HG03135 (cell line): ENCODE data around the gene IL15RA.

ENCODE experiments used
- ATAC-seq: cut with Tn5 transposase; IDR thresholded peaks from one replicate; pipeline ENCODE4 v1.9.1; 2021; ENCODE audit warnings: mild to moderate bottlenecking, moderate library complexity; ENCODE audit not compliant: unreplicated experiment

IL15RA gene

GRCh38 chr10:5977471-5978229, at the start of gene IL15RA:
Gene IL15RA, minus strand, starts transcription at chr10:5977543. Its CDS starts 51 bp downstream, at chr10:5977492.
- ATAC-seq = peak; percentile 61

GRCh38 chr10:6025683-6026255, 48.4 kb upstream of the IL15RA start:
- no peak for ATAC-seq

- no peak for ATAC-seq
These were observed 47.0 kb upstream of the IL15RA start for GRCh38 chr10:6024334-6024682.

- ATAC-seq = no peak
These were observed 46.5 kb upstream of the IL15RA start for GRCh38 chr10:6023661-6024333.

GRCh38 chr10:6022660-6023059, 45.3 kb upstream of the IL15RA start:
- no peak for ATAC-seq

- no peak for ATAC-seq
These were observed 43.5 kb upstream of the IL15RA start for GRCh38 chr10:6020826-6021225.

GRCh38 chr10:6019796-6020195, 42.5 kb upstream of the IL15RA start:
- ATAC-seq = no peak

GRCh38 chr10:6019010-6019782, 41.9 kb upstream of the IL15RA start:
- ATAC-seq = no peak

GRCh38 chr10:6018422-6018821, 41.1 kb upstream of the IL15RA start:
- ATAC-seq = no peak

- ATAC-seq = no peak
These were observed 40.5 kb upstream of the IL15RA start for GRCh38 chr10:6017781-6018354.

- ATAC-seq = no peak
These were observed 37.0 kb upstream of the IL15RA start for GRCh38 chr10:6014241-6014761.

- ATAC-seq = no peak
These were observed 36.3 kb upstream of the IL15RA start for GRCh38 chr10:6013413-6014192.

GRCh38 chr10:6012121-6012905, 35.0 kb upstream of the IL15RA start:
- no peak for ATAC-seq

GRCh38 chr10:6011558-6011957, 34.2 kb upstream of the IL15RA start:
- ATAC-seq = no peak

- no peak for ATAC-seq
These were observed 33.2 kb upstream of the IL15RA start for GRCh38 chr10:6010569-6010968.

GRCh38 chr10:6009961-6010360, 32.6 kb upstream of the IL15RA start:
- no peak for ATAC-seq

GRCh38 chr10:6009150-6009549, 31.8 kb upstream of the IL15RA start:
- no peak for ATAC-seq

GRCh38 chr10:6008497-6009142, 31.3 kb upstream of the IL15RA start:
- no peak for ATAC-seq

- ATAC-seq = no peak
These were observed 29.6 kb upstream of the IL15RA start for GRCh38 chr10:6006991-6007390.
